SK-N-DZ (cell line): ENCODE results near the gene TEPSIN.

ENCODE experiments used
- DNase-seq: peaks from one replicate; pipeline ENCODE4 v3.0.0-alpha.2; 2015; ENCODE audit warnings: low spot score

Gene TEPSIN

DNA sequence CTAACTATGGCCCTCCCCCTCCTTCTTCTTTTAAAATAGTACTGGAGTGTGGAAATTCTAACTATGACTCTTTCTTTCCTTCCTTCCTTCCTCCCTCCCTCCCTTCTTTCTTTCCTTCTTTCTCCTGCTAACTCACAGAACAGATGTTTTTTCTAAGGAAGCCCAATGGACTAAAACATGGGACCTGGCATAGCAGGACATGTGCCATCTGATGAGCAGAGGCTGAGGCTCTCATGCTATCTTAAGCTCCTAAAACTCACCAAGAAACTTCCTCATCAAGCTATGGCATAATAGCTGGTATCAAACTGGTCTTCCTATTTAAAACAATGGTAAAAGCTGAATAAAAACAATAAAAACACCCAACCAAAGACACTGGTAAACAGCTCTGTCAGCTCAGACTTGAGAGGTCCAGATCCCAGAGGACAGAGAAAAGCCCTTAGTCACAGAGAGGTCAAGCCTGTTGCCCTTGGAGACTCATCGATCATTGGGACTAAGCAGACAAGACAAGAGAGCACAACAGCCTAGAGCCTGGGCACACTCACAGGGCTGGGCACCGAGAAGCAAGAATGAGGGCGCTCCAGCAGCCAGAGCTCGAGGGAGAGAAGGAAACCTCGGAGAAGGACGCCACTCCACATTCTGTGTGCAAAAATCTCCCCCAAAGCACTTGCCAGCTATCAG, 28.7 kb upstream of the TEPSIN start:
- DNase-seq = no peak

DNA sequence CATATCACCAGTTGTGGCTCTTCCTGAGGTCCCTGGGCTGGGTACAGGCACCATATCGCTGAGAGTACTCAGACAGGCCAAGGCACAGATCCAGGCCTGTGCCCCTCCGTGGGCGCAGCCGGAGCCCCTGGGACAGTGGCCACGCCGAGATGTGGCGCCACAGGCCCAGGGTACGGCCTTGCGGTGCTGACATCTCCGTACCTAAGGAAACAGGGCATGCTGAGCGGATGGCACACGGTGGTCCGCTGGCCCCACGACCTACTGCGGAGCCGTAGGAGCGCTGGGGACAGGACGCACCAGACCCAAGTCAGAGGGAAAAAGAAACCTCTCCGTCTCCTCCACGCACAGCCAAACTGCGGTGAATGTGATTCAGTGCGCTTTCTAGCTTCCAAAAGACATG, 26.7 kb upstream of the TEPSIN start:
- no peak for DNase-seq

DNA sequence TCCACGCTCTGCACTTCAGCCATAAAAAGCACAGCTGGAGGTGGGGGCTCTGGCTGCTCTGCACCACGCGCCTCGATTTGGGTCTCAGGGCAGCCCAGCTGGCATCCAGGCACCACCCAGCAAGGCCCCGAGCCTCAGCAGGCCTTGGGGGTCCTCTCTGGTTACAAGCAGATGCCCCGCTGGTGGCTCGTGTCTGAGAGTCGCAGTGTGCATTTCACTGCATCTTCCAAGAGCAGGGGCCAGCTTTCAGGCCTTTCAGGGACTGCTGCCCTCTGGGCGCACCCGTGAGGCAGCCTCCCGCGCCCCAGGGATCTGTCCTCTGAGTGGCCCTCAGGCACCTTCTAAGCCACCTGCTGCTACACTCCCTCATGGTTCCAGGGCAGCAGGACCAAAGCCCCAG, 25.8 kb upstream of the TEPSIN start:
- DNase-seq = no peak

DNA sequence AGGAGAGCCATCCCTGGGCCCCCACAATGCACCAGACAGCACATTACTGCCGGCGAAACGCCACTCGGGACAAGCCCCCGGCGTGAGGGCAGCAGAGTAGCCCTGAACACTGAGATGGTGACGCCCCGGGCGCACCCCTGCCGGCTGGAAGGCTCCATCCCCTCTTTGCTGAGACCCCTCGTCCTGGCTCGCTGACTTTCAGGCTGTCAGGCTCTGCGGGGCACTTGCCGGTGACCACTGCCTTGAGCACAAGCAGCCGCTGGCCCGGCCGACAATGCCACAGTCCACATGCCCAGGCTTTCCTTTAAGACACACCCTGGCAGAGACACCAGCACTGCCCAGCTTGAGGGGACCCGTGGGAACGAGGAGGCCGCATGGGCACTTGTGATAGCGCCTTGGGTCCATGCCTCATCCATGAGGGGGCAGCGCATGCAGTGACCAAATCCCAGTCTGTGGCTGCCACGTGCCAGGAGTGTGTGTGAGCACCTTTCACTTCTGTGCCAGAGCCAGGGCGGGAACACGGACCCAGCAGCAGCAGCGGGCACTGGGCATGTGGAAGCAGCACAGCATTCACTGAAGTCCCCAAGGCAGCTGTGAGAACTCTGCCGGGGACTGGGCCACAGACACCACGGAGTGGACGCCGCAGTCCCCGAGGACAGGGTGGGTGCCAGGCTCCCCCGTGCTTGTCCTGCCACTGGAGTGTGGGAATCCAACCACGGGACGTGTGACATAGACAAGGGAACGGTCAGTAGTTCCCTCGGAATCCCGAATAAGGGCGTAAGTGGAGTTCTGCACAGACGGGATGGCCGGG, 24.7 kb upstream of the TEPSIN start:
- no peak for DNase-seq

DNA sequence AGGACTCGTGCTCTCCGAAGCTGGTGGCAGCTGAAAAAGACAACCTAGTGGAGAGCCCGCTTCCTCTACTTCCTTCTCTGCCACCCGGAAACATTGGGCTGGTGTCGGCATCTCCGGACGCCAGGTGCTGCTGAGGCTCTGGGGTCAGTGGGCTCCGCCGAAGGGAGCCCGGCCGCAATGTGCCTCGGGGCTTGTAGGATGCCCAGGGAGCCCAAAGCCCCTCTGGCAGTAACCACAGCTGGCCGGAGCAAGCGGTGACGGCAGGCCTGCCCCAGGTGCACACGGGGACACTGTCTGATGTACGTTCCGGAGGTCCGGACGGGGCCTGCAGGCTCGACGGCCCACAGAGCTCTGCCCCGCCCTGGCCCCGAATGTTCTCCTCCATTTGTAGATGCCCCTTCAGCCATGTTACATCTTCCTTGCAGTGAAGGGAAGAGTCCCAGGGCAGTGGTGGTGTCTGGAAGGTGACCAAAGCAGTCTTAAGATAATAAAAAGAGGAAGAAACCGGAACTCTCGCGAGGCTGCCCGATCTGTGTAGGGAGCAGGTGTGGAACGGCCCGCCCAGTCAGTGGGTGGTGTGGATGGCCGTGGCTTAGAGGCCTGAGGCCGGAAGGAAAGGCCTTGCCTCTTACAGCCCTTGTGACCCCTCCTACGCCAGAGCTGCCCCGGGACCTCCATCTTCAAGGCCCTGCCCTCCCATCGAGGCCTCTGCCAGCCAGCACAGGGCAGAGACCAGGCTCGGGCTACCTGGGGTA, 22.9 kb upstream of the TEPSIN start:
- no peak for DNase-seq

DNA sequence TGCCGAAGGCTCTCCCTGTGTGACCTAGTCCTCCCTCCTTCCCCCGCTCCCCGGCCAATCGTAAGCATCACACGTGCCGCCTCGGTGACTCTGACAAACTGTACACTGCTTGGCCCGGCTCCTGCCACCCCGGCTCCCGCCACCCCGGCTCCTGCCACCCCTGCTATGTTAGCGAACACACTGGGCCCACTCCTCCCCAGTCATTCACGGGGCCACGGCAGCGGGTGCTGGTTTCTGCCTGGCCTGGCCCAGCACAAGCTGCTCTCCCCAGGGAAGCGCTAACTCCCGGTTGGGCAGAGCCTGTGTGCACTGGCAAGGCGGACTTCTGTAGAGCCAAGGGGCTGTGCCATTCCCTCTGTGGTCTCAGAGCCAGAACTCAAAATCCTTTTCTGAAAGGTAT, 22.2 kb upstream of the TEPSIN start:
- DNase-seq = no peak

DNA sequence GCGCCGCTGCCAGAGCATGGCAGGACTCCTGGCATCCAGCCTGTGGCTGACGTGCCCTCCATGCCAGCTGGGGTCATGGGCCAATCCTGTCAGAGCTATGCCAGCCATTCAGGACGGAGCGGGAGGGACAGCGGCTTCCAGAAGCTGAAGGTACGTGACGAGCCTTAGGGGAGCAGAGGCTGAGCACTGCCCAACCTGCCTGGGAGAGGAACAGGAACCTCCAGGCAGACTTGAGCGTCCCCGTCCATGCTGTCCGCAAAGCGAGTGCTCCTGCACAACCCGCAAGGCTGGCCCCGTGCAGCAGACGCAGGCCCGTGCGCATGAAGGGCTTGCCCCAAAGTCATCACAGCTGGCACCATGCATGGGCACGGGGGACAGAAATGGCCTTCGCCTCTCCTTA, 21.8 kb upstream of the TEPSIN start:
- no peak for DNase-seq

DNA sequence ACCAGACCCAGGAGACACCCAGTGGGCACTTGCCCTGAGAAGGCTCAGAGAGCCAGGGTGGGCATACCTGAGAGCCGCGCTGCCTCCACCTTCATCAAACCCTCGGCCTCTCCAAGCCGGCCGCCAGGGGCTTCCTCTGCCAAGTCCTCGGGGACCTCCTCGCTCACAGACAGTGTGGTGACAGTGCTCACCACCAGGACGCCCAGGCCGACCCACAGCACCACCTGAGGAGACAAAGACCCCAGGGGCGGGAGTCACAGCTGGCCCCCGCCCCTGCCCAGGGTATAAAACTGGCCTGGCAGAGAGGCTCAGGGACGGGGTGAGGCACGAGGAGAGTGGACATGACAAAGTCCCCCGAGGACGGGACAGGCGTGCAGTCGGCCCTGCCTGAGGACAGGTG, 21.3 kb upstream of the TEPSIN start:
- no peak for DNase-seq

DNA sequence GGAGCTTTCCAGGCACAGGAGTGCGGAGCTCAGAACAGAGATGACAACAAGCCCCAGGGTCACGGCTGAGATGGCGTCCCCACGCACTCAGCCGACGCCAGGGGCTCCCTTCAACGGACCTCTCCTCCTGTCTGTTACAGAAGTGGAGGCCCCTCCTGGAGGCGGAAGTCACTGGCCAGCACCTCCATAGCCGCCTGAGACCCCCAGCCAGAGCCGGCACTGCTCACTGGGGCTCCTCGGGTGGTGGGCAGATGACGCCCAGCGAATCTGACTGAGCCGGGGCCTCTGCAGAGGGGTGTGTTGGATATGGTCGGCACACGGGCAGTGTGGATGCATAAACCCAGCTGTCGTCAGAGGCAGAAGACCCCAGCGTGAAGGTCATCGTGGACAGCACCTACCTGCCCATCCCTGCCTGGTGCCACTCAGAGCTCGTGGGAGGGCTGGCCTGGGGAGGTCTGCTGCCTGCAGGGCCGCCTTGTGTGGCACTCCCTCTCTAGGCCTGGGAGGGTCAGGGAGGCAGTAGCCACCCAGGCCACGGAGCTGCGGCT, 20.3 kb upstream of the TEPSIN start:
- DNase-seq = no peak

DNA sequence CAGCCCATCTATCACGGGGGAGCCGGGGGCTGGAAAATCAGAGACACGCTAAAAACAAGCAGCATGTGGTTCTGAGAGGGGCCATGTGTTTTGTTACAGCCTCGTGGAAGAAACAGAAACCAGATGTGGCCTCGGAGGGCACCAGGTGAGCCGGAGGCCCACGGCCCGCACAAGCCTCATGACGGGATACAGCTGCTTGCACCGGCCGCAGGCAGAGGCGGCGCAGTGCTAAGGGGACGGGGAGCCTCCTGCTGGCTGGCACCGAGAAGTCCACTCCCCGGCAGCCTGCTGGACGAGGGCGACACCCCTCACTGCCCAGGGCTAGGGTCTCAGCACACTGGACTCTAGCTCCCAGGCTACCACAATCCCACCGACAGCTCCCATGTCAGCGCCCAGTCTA, 19.4 kb upstream of the TEPSIN start:
- peak; percentile 81 for DNase-seq

DNA sequence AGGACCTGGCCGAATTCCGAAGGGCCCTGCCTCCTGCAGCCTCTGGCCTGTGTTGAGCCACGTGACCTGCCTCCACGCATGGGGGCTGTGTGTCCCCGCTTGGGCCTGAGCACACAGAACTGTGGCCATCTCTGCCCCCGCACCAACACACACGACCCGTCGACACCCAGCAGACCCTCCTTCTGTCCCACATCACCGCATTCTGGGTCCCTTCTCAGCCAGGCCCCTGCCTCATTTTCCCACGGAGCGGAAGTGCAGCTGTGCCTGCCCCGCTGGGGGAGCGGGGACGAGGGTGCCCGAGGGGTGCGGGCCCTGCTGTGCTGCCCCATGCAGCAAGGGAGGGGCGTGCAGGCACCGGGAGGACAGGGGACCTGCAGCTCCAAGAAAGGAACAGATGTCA, 18.7 kb upstream of the TEPSIN start:
- DNase-seq = no peak

DNA sequence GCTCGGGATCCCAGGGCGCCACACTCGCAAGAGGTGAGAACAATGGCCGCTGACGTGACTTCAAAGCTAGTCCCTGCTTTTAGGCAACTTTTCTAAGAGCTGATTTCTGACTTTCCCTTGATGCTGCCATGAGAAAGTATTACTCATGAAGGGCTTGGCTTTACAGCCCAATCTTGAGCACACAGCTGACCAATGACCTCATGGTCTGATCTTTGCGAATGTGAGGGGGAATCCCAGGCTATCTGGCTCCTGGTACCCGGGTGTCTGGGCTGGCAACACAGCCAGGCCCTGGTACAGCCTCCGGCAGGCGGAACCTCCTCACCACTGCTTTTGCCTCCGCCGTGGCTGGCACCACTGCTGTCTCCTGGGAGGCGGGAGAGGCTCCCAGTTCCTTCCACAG, 17.8 kb upstream of the TEPSIN start:
- no peak for DNase-seq

DNA sequence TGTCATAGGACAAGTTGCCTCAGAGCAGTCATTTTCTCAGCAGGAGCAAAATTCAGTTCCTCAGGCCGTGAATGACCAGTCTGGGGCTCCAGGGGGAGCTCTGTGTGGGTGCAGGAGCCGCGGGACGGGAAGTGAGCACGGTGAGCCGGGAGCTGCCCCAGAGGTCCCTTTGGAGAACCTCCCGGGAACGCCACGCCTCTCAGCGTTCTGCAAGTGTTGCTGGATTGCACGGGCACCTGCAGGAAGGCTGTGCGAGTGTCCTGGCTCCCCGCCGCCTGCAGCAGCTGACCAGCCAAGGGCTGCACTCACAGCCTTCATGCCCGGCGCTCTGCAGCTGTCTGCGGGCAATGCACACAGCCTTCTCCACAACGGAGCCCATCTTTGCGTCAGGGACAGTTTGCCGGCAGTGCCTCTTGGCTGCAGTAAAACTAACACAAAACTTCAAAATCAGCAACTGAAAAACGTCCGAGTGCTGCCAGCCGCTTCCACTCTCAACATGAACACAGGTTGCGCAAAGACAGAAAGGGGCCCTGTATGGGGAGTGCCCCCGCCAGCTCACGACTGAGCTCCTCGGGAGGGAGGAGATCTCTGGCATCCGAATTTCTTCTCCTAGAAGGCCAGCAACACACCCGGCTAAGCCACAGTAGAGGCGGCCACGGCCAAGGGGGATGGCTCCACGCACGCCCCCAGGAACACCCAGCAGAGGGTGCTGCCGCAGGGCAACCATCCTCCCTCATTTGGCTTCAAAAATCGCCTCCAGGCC, 16.3 kb upstream of the TEPSIN start:
- DNase-seq = peak; percentile 82

DNA sequence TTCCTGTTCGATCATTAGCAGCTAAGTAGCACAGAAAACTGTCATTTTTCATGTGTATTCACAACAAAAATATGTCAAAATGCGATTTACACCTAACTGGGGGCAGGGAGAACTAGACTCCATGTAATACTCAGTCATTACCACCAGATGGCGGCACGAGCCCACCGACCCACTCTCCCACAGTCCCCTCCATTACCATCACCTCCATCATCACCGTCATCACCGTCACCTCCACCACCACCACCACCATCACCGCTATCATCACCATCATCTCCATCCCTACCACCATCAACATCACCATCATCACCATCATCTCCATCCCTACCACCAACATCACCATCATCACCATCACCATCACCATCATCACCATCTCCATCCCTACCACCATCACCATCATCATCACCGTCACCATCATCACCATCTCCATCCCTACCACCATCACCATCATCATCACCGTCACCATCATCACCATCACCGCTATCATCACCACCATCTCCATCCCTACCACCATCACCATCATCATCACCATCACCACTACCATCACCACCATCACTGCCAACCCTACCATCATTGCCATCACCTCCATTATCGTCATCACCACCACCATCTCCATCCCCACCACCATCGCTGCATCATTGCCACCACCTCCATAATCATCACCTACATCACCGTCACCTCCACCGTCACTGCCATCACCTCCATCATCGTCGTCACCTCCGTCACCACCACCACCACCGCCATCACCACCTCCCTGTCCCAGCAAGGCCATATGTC, 14.7 kb upstream of the TEPSIN start:
- DNase-seq = peak; percentile 65

DNA sequence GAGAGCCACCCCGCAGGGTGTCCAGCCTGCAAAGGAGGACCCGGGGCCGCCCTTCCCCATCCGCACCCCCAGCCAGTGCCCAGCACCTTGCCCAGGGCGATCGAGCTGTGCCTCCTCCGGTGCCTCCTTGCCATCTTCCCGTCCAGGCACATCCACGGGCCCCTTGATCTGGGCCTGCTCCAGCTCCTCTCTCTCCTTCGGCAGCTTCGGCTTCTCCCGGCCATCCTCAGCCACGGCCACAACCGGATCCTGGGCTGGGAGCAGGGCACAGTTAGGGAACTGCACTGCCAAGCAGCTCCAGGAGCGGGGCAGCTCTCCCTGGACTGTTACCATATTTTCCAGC, 14.1 kb upstream of the TEPSIN start:
- no peak for DNase-seq

DNA sequence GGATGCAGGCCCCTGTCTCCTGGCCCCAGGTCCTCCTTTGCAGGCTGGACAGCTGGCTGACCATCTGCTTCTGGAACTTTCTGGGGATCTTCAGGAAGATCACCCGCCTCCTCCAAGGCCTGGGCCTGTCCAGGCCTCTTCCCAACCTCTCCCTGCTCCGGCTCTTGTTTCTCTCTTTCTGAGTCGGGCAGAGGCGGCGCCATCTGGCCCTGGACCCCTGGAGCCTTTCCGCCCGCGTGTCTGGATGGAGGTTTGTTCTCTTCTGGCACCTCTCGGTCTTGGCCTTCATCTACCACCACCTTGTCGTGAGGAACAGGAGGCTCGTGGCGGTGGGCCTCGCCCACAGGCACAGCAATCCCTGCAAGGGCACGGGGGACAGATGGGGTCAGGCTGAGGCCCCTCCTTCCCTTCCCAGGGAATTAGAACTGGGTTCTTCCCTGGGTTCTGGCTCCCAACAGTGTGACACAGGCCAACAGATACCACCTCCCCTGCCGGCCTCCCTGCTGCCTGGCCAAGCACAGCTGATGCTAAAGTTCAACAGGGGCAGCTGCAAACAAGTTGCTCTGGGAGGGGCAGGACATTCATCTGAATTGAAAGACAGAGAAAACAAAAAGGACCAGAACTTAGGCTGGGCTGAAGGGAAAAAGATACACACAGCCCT, 13.6 kb upstream of the TEPSIN start:
- DNase-seq = peak; percentile 60

DNA sequence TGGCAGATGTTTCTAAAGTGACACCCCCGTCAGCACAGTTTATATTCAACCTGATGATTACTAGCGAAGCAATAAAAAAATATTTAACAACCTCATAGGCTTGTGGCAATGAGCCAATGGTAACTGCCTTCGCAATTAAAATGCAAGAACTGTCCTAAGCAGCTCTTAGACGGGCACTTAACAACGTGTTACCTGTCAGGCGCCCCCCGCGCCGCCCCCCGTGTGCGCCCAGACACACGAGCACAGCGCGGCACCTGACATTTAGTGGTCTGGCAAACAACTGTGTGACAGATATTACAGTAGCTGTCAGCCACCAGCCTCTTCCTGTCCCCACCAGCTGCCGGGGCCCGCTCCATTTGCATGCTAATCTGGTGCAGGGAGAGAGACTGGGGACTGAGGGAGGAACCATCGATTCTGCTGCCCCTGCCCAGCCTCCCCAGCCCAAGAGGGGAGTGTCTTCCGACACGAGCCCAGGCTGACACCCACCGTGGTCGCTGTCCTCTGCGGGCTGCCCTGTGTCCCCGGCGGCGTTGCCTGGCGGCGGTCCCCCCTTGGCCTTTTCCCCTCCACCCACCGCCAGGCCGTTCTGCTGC, 12.9 kb upstream of the TEPSIN start:
- peak; percentile 85 for DNase-seq

DNA sequence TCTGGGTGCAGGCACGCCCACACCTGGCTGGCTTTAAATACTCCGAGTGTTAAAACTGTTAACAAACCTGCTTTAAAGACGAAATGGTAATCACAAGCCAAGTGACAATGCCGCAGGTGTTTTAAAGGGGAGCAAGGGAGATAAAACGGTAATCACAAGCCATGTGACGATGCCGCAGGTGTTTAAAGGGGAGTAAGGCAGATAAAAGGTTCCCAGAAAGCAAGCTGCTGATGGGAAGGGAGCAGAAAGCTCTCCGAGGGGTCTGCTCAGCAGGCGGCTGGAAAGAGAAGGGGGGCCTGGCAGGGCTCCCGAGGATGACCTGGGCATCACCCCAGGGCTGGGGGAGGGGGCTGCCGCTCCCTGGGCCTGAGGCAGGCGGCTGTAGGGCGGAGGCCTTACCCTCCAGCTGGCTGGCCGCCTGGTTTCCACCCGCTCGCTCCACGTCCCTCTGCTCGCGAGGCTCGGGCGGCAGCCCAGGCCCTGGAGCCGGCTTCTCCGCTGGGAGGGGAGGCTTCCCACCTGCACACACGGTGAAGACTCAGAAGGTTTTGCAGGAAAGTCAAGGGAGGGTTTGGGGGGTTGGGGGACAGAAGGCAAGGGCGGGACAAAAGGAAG, 12.3 kb upstream of the TEPSIN start:
- peak; percentile 56 for DNase-seq

DNA sequence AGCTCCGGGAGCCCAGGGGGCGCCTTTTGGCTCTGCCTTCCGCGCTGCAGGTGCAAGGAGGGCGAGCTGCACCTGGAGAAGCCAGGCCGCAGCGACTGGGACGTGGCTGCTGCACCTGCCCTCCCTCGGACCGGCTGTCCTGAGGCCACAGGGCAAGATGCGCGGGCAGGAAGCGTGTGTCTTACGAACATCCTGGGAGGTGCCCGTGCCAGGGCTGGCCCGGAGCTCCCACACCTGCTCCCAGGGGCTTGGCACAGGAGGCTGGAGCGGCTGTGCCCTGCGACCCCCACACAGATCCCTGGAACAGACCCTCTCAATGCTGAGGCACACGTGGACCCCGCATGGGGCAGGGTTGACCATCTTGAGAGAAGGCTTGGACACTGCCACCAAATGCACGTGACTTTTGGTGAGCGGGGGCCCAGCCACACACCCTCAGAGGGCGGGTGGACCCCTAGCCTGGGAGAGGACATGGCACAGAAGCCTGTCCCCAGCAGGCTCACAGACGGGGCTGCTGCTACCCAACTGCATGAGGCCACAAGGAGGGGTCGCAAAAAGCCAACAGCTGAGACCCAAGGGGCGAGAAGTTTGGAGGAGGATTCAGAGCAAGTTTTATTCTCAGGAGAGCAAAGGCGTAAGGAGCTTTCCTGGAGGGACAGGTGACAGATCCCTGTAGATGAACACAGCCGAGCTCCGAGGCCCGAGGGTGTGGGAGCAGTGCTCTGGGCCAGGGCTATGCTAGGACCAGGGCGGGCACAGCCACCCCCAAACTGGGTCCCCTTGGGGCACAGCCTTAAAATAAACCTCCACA, 11.6 kb upstream of the TEPSIN start:
- no peak for DNase-seq
